Brain microvascular endothelial cell (primary cell): ENCODE results near the gene MUC5B.

Experiments
- DNase-seq: peaks from one replicate; pipeline ENCODE4 v3.0.0-alpha.2; 2020
- H3K27ac ChIP-seq: fragments of 250-450 bp; sonication (Bioruptor Pico); 2 replicates; pipeline ENCODE4 v1.5.1; 2020; ENCODE audit warnings: mild to moderate bottlenecking, moderate library complexity
- H3K27me3 ChIP-seq: fragments of 250-450 bp; sonication (Bioruptor Pico); replicated peaks from 2 replicates; pipeline ENCODE4 v1.5.1; 2020; ENCODE audit warnings: mild to moderate bottlenecking
- H3K36me3 ChIP-seq: fragments of 250-450 bp; sonication (Bioruptor Pico); replicated peaks from 2 replicates; pipeline ENCODE4 v1.5.1; 2020; ENCODE audit warnings: mild to moderate bottlenecking
- H3K4me3 ChIP-seq: 2 replicates; pipeline ENCODE4 v1.5.1; 2011; ENCODE audit warnings: low read depth, mild to moderate bottlenecking, control low read depth, low read length, moderate library complexity
- CTCF ChIP-seq: IDR thresholded peaks from 2 replicates; pipeline ENCODE4 v1.5.1; 2011; ENCODE audit warnings: low read depth, mild to moderate bottlenecking, moderate library complexity, low read length, control low read depth, inconsistent platforms; ENCODE audit errors: missing control alignments
- in situ Hi-C: cut with HindIII; loops from 2 replicates; pipeline ENCODE4 v1.10.0; 2017; ENCODE audit warnings: low sequenced_read_pairs, low pct_ligation_motif_present

MUC5B gene

GRCh38 chr11:1235306-1235900, 12.5 kb downstream of the MUC5B start:
- no peaks in the 10 kb centered on the region for H3K27me3 ChIP-seq
- H3K4me3 ChIP-seq, result no peak overlapping the region
- in situ Hi-C loops, result no loop called here
- DNase-seq, result no peak
- no peak for TF ChIP-seq CTCF
- H3K27ac ChIP-seq, result no peak overlapping the region
- no peaks in the 10 kb centered on the region for H3K36me3 ChIP-seq

- no peaks in the 10 kb centered on the region for H3K27me3 ChIP-seq
- H3K27ac ChIP-seq, result no peak overlapping the region
- no peak for TF ChIP-seq CTCF
- no peaks in the 10 kb centered on the region for H3K36me3 ChIP-seq
- in situ Hi-C loops, result no loop called here
- no peak overlapping the region for H3K4me3 ChIP-seq
- DNase-seq, result no peak
These were observed 13.0 kb downstream of the MUC5B start for GRCh38 chr11:1235901-1236315.

DNA sequence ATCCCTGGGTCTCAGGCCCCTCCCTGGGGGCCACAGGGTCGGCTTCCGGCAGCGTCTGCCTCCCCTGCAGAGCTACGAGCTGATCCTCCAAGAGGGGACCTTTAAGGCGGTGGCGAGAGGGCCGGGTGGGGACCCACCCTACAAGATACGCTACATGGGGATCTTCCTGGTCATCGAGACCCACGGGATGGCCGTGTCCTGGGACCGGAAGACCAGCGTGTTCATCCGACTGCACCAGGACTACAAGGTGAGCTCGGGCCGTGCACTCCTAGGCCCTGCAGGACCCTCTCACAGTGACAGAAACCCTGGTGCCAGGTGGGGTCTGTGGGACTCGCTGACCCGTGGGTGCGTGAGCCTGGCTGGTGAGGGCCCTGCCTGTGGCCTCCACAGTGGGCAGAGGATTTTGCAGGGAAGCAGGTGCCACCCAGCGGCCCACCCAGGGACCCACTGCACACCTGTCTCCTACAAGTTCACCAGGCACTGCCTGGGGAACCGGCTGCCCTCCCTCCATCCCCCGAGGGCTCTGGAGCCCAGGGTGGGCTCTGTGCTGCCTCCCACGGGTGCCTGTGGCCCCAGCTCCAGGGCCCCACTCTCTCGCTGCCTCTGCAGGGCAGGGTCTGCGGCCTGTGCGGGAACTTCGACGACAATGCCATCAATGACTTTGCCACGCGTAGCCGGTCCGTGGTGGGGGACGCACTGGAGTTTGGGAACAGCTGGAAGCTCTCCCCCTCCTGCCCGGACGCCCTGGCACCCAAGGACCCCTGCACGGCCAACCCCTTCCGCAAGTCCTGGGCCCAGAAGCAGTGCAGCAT, 13.7 kb downstream of the MUC5B start:
- no peaks in the 10 kb centered on the region for H3K36me3 ChIP-seq
- DNase-seq, result no peak
- no peak for TF ChIP-seq CTCF
- H3K4me3 ChIP-seq, result no peak overlapping the region
- H3K27ac ChIP-seq, result no peak overlapping the region
- H3K27me3 ChIP-seq, result no peaks in the 10 kb centered on the region
- in situ Hi-C loops, result no loop called here

- no peak for DNase-seq
- in situ Hi-C loops, result no loop called here
- no peak overlapping the region for H3K4me3 ChIP-seq
- no peak overlapping the region for H3K27ac ChIP-seq
- H3K36me3 ChIP-seq, result no peaks in the 10 kb centered on the region
- no peaks in the 10 kb centered on the region for H3K27me3 ChIP-seq
- TF ChIP-seq CTCF, result no peak
These were observed 14.3 kb downstream of the MUC5B start for GRCh38 chr11:1237128-1237580.

DNA sequence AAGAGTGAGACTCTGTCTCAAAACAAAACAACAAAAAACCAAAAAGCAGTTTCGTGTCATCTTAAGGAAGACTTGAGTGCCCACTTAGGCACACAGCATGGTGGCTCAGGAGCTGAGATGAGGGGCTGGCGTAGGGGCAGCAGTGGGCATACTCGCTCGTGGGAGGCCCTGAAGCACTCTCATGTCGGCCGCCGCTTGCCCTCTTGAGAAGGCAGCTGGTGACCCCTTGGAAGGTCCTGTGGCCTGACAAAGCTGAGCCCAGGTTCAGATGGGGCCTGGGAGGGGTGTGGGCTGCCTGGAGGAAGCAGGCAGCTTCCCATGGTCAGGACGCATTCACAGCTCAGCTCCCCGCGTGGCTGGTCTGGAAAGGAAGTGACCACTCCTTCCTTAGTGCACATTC, 15.0 kb downstream of the MUC5B start:
- Histone ChIP-seq H3K4me3 (no peak overlapping the region), H3K27me3 (no peaks in the 10 kb centered on the region), H3K27ac (no peak overlapping the region), H3K36me3 (no peaks in the 10 kb centered on the region)
- no peak for TF ChIP-seq CTCF
- no peak for DNase-seq
- in situ Hi-C loops, result no loop called here
